Measurements from ENCODE around the gene PCDHGA4.

DNA sequence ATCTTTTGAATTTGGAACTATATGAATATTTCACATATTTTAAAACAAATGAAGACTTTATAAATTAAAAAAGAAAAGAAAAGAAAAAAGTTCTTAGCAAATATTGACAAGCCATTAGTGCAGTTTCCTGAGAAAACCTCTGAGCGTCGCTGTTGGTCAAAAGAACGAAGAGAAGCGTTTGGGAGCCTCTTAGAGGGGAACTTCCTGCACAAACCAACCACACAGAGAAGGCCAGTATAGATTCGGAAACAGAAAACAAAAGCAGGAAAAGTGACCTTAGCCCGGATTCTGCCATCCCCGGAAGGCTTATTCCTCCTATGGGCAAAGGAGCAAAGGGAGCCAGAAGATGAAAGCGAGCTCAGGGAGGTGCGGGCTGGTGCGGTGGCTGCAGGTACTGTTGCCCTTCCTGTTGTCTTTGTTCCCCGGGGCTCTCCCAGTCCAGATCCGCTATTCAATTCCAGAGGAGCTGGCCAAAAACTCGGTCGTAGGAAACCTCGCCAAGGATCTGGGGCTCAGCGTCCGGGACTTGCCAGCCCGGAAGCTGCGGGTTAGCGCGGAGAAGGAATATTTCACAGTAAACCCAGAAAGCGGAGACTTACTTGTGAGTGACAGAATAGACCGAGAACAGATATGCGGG lies 5.1 kb downstream of the PCDHGA4 start, which contains the start of gene PCDHGB2:
- TF ChIP-seq, protein P1, sequence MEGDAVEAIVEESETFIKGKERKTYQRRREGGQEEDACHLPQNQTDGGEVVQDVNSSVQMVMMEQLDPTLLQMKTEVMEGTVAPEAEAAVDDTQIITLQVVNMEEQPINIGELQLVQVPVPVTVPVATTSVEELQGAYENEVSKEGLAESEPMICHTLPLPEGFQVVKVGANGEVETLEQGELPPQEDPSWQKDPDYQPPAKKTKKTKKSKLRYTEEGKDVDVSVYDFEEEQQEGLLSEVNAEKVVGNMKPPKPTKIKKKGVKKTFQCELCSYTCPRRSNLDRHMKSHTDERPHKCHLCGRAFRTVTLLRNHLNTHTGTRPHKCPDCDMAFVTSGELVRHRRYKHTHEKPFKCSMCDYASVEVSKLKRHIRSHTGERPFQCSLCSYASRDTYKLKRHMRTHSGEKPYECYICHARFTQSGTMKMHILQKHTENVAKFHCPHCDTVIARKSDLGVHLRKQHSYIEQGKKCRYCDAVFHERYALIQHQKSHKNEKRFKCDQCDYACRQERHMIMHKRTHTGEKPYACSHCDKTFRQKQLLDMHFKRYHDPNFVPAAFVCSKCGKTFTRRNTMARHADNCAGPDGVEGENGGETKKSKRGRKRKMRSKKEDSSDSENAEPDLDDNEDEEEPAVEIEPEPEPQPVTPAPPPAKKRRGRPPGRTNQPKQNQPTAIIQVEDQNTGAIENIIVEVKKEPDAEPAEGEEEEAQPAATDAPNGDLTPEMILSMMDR (IDR thresholded peaks at IDR 0.05; ENCODE audit: low read length), result no peak
- no peak for TF ChIP-seq EZH2 (IDR thresholded peaks at IDR 0.05; ENCODE audit: borderline replicate concordance, low read length)

Data from OCI-LY1 (cell line).